ENCODE data around the gene MVK.

DNA sequence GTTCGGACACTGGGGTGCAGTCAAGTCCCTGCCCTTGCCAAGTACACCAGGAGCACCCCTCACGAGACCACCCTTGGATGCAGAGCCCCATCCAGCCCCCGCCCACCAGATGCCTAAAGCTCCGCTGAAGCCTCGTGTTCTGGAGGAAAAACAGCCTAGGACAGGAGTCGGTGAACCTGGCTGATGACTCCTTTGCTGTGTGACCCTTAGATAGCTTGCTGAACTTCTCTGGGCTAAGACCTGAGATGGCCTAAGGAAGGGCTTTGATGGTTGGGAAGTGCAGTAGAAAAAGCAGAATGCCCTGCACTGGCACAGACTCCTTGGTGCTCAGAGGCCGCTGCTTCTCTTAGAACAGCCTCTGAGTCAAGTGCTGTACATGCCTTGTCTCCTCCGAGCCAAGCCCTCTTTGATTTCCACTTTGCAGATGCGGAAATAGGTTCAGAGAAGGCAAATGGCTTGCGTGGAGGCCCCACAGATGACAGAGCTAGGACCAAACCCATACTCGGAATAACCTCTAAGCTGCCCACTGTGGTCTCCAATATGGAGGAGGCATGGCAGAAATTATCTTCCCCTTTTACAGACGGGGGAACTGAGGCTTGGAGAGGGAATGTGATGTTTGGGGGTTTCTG lies 52.3 kb downstream of the MVK start:
- TF ChIP-seq CTCF (conservative IDR thresholded peaks at IDR 0.05; ENCODE audit: low read depth, low read length) (no peak), POLR2A (IDR thresholded peaks at IDR 0.05; ENCODE audit: low read depth, low read length) (no peak), FOS (IDR thresholded peaks at IDR 0.05; ENCODE audit: low read depth, low read length) (no peak), SMC3 (IDR thresholded peaks at IDR 0.05; ENCODE audit: low read depth, low read length) (no peak), CHD1 (IDR thresholded peaks at IDR 0.05; ENCODE audit: low read depth, low read length) (no peak), MAFK (IDR thresholded peaks at IDR 0.05; ENCODE audit: low read depth, low read length) (no peak), RAD21 (IDR thresholded peaks at IDR 0.05; ENCODE audit: low read length) (no peak), CEBPB (IDR thresholded peaks at IDR 0.05; ENCODE audit: low read depth, low read length) (no peak), BHLHE40 (IDR thresholded peaks at IDR 0.05; ENCODE audit: low read depth, low read length) (no peak), RFX5 (IDR thresholded peaks at IDR 0.05; ENCODE audit: low read depth, low read length) (no peak), ELK1 (IDR thresholded peaks at IDR 0.05; ENCODE audit: borderline replicate concordance, low read depth, low read length) (no peak), RCOR1 (IDR thresholded peaks at IDR 0.05; ENCODE audit: insufficient replicate concordance, low read length) (no peak), MXI1 (IDR thresholded peaks at IDR 0.05; ENCODE audit: borderline replicate concordance, low read depth, low read length) (no peak)
- TF ChIP-seq, protein P1, sequence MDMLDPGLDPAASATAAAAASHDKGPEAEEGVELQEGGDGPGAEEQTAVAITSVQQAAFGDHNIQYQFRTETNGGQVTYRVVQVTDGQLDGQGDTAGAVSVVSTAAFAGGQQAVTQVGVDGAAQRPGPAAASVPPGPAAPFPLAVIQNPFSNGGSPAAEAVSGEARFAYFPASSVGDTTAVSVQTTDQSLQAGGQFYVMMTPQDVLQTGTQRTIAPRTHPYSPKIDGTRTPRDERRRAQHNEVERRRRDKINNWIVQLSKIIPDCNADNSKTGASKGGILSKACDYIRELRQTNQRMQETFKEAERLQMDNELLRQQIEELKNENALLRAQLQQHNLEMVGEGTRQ (IDR thresholded peaks at IDR 0.05; ENCODE audit: low read depth, low read length) = no peak
